UCSD-AML1 (cell line): Measurements from ENCODE around the gene TAGLN.
"Not testable (repeated sequence)": the region's sequence is repeated elsewhere in the genome, so short reads cannot be mapped to it uniquely, and the experiment has no call there.

ENCODE experiments used
- DNase-seq: peaks from one replicate; lab custom pipeline; 2025; ENCODE audit not compliant: unreplicated experiment; lab: John Stamatoyannopoulos, UW

Gene TAGLN

GRCh38 chr11:117195258-117195657 is 3.9 kb upstream of the TAGLN start:
- no peak for DNase-seq

- DNase-seq, result no peak
Observed at GRCh38 chr11:117195761-117196160, 3.4 kb upstream of the TAGLN start.

- no peak for DNase-seq
Observed at GRCh38 chr11:117197006-117197405, 2.2 kb upstream of the TAGLN start.

- DNase-seq, result no peak
Observed at GRCh38 chr11:117197516-117198456, 1.4 kb upstream of the TAGLN start.

GRCh38 chr11:117198613-117199012 is 557 bp upstream of the TAGLN start:
- DNase-seq, result no peak

- no peak for DNase-seq
Observed at GRCh38 chr11:117199916-117200812, 994 bp downstream of the TAGLN start.

GRCh38 chr11:117200813-117201657 is 1.9 kb downstream of the TAGLN start:
- no peak for DNase-seq

- DNase-seq, result no peak
Observed at GRCh38 chr11:117201658-117202305, 2.6 kb downstream of the TAGLN start.

GRCh38 chr11:117202386-117203068 is 3.4 kb downstream of the TAGLN start:
- no peak for DNase-seq

GRCh38 chr11:117203069-117203407 is 3.9 kb downstream of the TAGLN start:
- no peak for DNase-seq

GRCh38 chr11:117204283-117205080 is 5.3 kb downstream of the TAGLN start:
- DNase-seq, result no peak

GRCh38 chr11:117205211-117205818 is 6.1 kb downstream of the TAGLN start:
- no peak for DNase-seq

- DNase-seq, result not testable (repeated sequence)
Observed at GRCh38 chr11:117206111-117206510, 6.9 kb downstream of the TAGLN start.

- not testable (repeated sequence) for DNase-seq
Observed at GRCh38 chr11:117206859-117207258, 7.7 kb downstream of the TAGLN start.

- DNase-seq, result not testable (repeated sequence)
Observed at GRCh38 chr11:117207481-117207880, 8.3 kb downstream of the TAGLN start.

- DNase-seq, result not testable (repeated sequence)
Observed at GRCh38 chr11:117208710-117209109, 9.5 kb downstream of the TAGLN start.

- not testable (repeated sequence) for DNase-seq
Observed at GRCh38 chr11:117209351-117210125, 10.4 kb downstream of the TAGLN start.

- no peak for DNase-seq
Observed at GRCh38 chr11:117210620-117211019, 11.4 kb downstream of the TAGLN start.
